HFFc6 (cell line): ENCODE measurements around the gene ALK. TPM values are rescaled to one million over a fixed set of nuclear protein-coding genes. Genes with fewer than 3 reads are reported as not detected.

Source experiments
- DNase-seq: peaks from one replicate; pipeline ENCODE4 v3.0.0-alpha.2; 2018
- H3K27ac Mint-ChIP-seq: 2 replicates; pipeline ENCODE4 v1.8.0; 2020; ENCODE audit warnings: mild to moderate bottlenecking, mixed read lengths
- H3K27me3 Mint-ChIP-seq: 2 replicates; pipeline ENCODE4 v1.8.0; 2021; ENCODE audit warnings: mild to moderate bottlenecking, moderate library complexity, mixed read lengths; ENCODE audit not compliant: insufficient read depth
- H3K36me3 Mint-ChIP-seq: 2 replicates; pipeline ENCODE4 v1.8.0; 2021; ENCODE audit warnings: low read depth, mixed read lengths
- H3K4me1 Mint-ChIP-seq: 2 replicates; pipeline ENCODE4 v1.8.0; 2020; ENCODE audit warnings: low read depth, mixed read lengths
- H3K4me3 Mint-ChIP-seq: 2 replicates; pipeline ENCODE4 v1.8.0; 2020; ENCODE audit warnings: mild to moderate bottlenecking, moderate library complexity, mixed read lengths
- H3K9me3 Mint-ChIP-seq: 2 replicates; pipeline ENCODE4 v1.8.0; 2020; ENCODE audit warnings: mild to moderate bottlenecking, mixed read lengths
- CTCF ChIP-seq: fragments of 200-600 bp; sonication (generic); IDR thresholded peaks from 2 replicates; pipeline ENCODE4 v1.5.0; 2021; ENCODE audit warnings: antibody characterized with exemption, mild to moderate bottlenecking
- total RNA-seq, 6 experiments: library from RNA; stranded (reverse); fragmentation: NEBNext Ultra II Directional; extraction: Animal tissue kit (Norgen Biotek cat#: 25700); gene quantifications; 2 replicates in 1 of 6; 3 replicates in 5 of 6; pipeline ENCODE4 v1.2.3, GENCODE V29; 2021

Gene ALK
- total RNA-seq, 6 experiments from 2014 or later, result not detected

GRCh38 chr2:29894822-29895614, 26.4 kb downstream of the ALK start:
- no peaks in the 10 kb centered on the region for H3K36me3 Mint-ChIP-seq
- no peak for TF ChIP-seq CTCF
- peaks cover 3% of the 10 kb centered on the region; the same call in 1 of the 2 replicates for H3K9me3 Mint-ChIP-seq
- no peak overlapping the region for H3K4me3 Mint-ChIP-seq
- DNase-seq, result no peak
- H3K27ac Mint-ChIP-seq, result no peak overlapping the region
- H3K27me3 Mint-ChIP-seq, result peaks cover 5% of the 10 kb centered on the region
- H3K4me1 Mint-ChIP-seq, result no peaks in the 10 kb centered on the region

- no peak for DNase-seq
- no peak overlapping the region for H3K4me3 Mint-ChIP-seq
- H3K27me3 Mint-ChIP-seq, result no peaks in the 10 kb centered on the region; the same call in none of the 2 replicates
Observed at GRCh38 chr2:29892585-29893259, 28.7 kb downstream of the ALK start.

GRCh38 chr2:29881089-29881730, 40.2 kb downstream of the ALK start:
- peaks cover 1% of the 10 kb centered on the region; the same call in 1 of the 2 replicates for H3K27me3 Mint-ChIP-seq
- H3K4me1 Mint-ChIP-seq, result no peaks in the 10 kb centered on the region
- no peak overlapping the region for H3K4me3 Mint-ChIP-seq
- no peak for TF ChIP-seq CTCF
- H3K9me3 Mint-ChIP-seq, result peaks cover 15% of the 10 kb centered on the region
- H3K36me3 Mint-ChIP-seq, result peaks cover 7% of the 10 kb centered on the region; the same call in 1 of the 2 replicates
- H3K27ac Mint-ChIP-seq, result no peak overlapping the region
- DNase-seq, result no peak

More at GRCh38 chr2:29892585-29893259, 28.7 kb downstream of the ALK start:
- H3K4me1 Mint-ChIP-seq, result no peaks in the 10 kb centered on the region
- no peaks in the 10 kb centered on the region for H3K36me3 Mint-ChIP-seq
- no peak overlapping the region for H3K27ac Mint-ChIP-seq
- H3K9me3 Mint-ChIP-seq, result peaks cover 2% of the 10 kb centered on the region; the same call in 1 of the 2 replicates
- TF ChIP-seq CTCF, result no peak

DNA sequence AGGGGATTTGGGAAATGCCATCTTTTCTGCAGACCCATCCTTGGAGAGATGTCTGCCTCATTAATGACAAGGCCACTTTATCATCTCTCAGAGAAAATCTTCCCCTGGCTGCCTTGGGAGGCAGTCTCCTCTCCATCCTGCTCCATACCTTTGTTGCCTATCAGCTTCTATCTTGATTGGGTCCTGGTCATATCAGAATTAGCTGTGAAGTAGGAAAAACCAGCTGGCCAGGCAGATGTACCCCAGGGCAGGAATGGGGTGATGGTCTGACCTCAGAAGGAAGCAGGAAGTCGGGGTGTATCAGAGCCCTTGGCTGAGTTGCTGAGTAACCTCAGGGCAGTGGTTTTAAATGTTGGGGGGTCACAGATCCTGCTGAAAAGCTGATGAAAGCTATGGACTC, 41.3 kb downstream of the ALK start:
- Mint-ChIP-seq H3K27me3 (peaks cover 1% of the 10 kb centered on the region), H3K27ac (no peak overlapping the region), H3K4me3 (no peak overlapping the region), H3K4me1 (no peaks in the 10 kb centered on the region), H3K36me3 (peaks cover 7% of the 10 kb centered on the region; the same call in 1 of the 2 replicates), H3K9me3 (peaks cover 15% of the 10 kb centered on the region)
- TF ChIP-seq CTCF, result no peak
- no peak for DNase-seq

- TF ChIP-seq CTCF, result no peak
- no peaks in the 10 kb centered on the region for H3K4me1 Mint-ChIP-seq
- no peak overlapping the region for H3K27ac Mint-ChIP-seq
- H3K36me3 Mint-ChIP-seq, result peaks cover 4% of the 10 kb centered on the region; the same call in 1 of the 2 replicates
- peaks cover 1% of the 10 kb centered on the region for H3K27me3 Mint-ChIP-seq
- H3K4me3 Mint-ChIP-seq, result no peak overlapping the region
- peaks cover 12% of the 10 kb centered on the region for H3K9me3 Mint-ChIP-seq
- no peak for DNase-seq
Observed at GRCh38 chr2:29879456-29879855, 41.9 kb downstream of the ALK start.
